SK-N-SH (cell line): ENCODE results near the gene RAPGEF4. TPM values are rescaled to one million over a fixed set of nuclear protein-coding genes. Genes with fewer than 3 reads are reported as not detected.

Experiments used
- CTCF ChIA-PET: fragments of 300-600, 350-600 bp; formaldehyde crosslinking; extraction: SDS; loops from one replicate; lab custom pipeline; 2021; lab: Yijun Ruan, JAX
- POLR2A ChIA-PET: fragments of 350-600 bp; sonication (Branson Sonifier 250); formaldehyde crosslinking; extraction: SDS; loops from one replicate; lab custom pipeline; 2020; ENCODE audit warnings: antibody characterized with exemption, inconsistent platforms; lab: Yijun Ruan, JAX
- DNase-seq: peaks from one replicate; pipeline ENCODE4 v3.0.0; 2012
- H2AFZ ChIP-seq: fragments of 200-600 bp; sonication (generic); 2 replicates; pipeline ENCODE4 v1.8.1; 2016; ENCODE audit warnings: antibody characterized with exemption, mild to moderate bottlenecking, low read depth
- H3F3A ChIP-seq: fragments of 200-600 bp; sonication (generic); replicated peaks from 2 replicates; pipeline ENCODE3; 2016; ENCODE audit warnings: antibody characterized with exemption, mild to moderate bottlenecking; ENCODE audit not compliant: insufficient read depth
- H3K27ac ChIP-seq, 2 experiments: fragments of 200-500 bp in 1 of 2; fragments of 200-600 bp in 1 of 2; sonication (Bioruptor generic) in 1 of 2; sonication (generic), shearing (Covaris generic) in 1 of 2; 2 replicates each; pipeline versions ENCODE4 v1.5.1 to v1.6.1; 2014 to 2016; ENCODE audit warnings: low read depth in 2 of 2, inconsistent platforms in 1 of 2, low read length in 1 of 2, mild to moderate bottlenecking in 1 of 2, mixed read lengths in 1 of 2
- H3K27me3 ChIP-seq: fragments of 200-600 bp; sonication (generic), shearing (Covaris generic); 2 replicates; pipeline ENCODE4 v1.6.1; 2016; ENCODE audit warnings: mixed run types; ENCODE audit not compliant: insufficient read depth
- H3K36me3 ChIP-seq, 2 experiments: fragments of 200-500 bp in 1 of 2; fragments of 200-600 bp in 1 of 2; sonication (Bioruptor generic) in 1 of 2; sonication (generic) in 1 of 2; replicated peaks in 1 of 2; 2 replicates each; pipeline versions ENCODE3 to v1.5.1; 2014 to 2016; ENCODE audit warnings: low read length in 1 of 2, mild to moderate bottlenecking in 1 of 2; ENCODE audit not compliant: insufficient read depth in 2 of 2, control insufficient read depth in 1 of 2
- H3K4me1 ChIP-seq, 2 experiments: fragments of 200-500 bp in 1 of 2; fragments of 200-600 bp in 1 of 2; sonication (Bioruptor generic) in 1 of 2; sonication (generic), shearing (Covaris generic) in 1 of 2; 2 replicates each; pipeline versions ENCODE4 v1.5.1 to v1.6.1; 2014 to 2016; ENCODE audit warnings: low read depth in 1 of 2, low read length in 1 of 2, mixed run types in 1 of 2; ENCODE audit not compliant: insufficient read depth in 2 of 2, control insufficient read depth in 1 of 2
- H3K4me2 ChIP-seq: fragments of 200-600 bp; sonication (generic), shearing (Covaris generic); 2 replicates; pipeline ENCODE4 v1.6.1; 2017; ENCODE audit warnings: mixed run types
- H3K4me3 ChIP-seq, 2 experiments: fragments of 200-500 bp in 1 of 2; fragments of 200-600 bp in 1 of 2; sonication (Bioruptor generic) in 1 of 2; sonication (generic), shearing (Covaris generic) in 1 of 2; 2 replicates each; pipeline versions ENCODE4 v1.5.1 to v1.8.1; 2014 to 2016; ENCODE audit warnings: low read depth in 2 of 2, inconsistent platforms in 1 of 2, low read length in 1 of 2, mild to moderate bottlenecking in 1 of 2, mixed read lengths in 1 of 2, moderate library complexity in 1 of 2
- H3K79me2 ChIP-seq: fragments of 200-600 bp; sonication (generic); 2 replicates; pipeline ENCODE4 v1.8.1; 2017; ENCODE audit warnings: mild to moderate bottlenecking; ENCODE audit not compliant: insufficient read depth
- H3K9ac ChIP-seq: fragments of 200-600 bp; sonication (generic); 2 replicates; pipeline ENCODE4 v1.6.1; 2017; ENCODE audit warnings: mixed run types
- H3K9me2 ChIP-seq: fragments of 200-600 bp; sonication (generic); 2 replicates; pipeline ENCODE4 v1.6.1; 2017; ENCODE audit warnings: mixed run types
- H3K9me3 ChIP-seq: fragments of 200-600 bp; sonication (generic); 2 replicates; pipeline ENCODE4 v1.6.1; 2017; ENCODE audit warnings: mixed run types, mild to moderate bottlenecking, moderate library complexity
- H4K20me1 ChIP-seq: fragments of 200-600 bp; sonication (generic); 2 replicates; pipeline ENCODE4 v1.6.1; 2017; ENCODE audit warnings: mild to moderate bottlenecking, mixed run types; ENCODE audit not compliant: insufficient read depth
- CHD2 ChIP-seq: fragments of 150-350 bp; IDR thresholded peaks from 2 replicates; pipeline ENCODE4 v1.6.1; 2018; ENCODE audit warnings: low read length; ENCODE audit not compliant: partially characterized antibody
- ELF1 ChIP-seq: IDR thresholded peaks from 2 replicates; pipeline ENCODE4 v1.4.0; 2012
- EP300 ChIP-seq, 2 experiments: IDR thresholded peaks; 2 replicates each; pipeline versions ENCODE4 v1.4.0 to v1.6.1; 2012; ENCODE audit warnings: borderline replicate concordance in 1 of 2, low read depth in 1 of 2, low read length in 1 of 2
- EZH2phosphoT487 ChIP-seq: fragments of 200-600 bp; sonication (generic); IDR thresholded peaks from 2 replicates; pipeline ENCODE4 v1.6.1; 2017; ENCODE audit warnings: low read depth, mixed run types, mild to moderate bottlenecking, antibody characterized with exemption, moderate library complexity, borderline replicate concordance
- FOSL2 ChIP-seq: IDR thresholded peaks from 2 replicates; pipeline ENCODE4 v1.4.0; 2012; ENCODE audit warnings: low read depth, mild to moderate bottlenecking, moderate library complexity, borderline replicate concordance
- FOXM1 ChIP-seq: IDR thresholded peaks from 2 replicates; pipeline ENCODE4 v1.4.0; 2012; ENCODE audit warnings: low read depth, mild to moderate bottlenecking
- GABPA ChIP-seq: IDR thresholded peaks from 2 replicates; pipeline ENCODE4 v1.4.0; 2012; ENCODE audit warnings: low read depth, mild to moderate bottlenecking
- GATA2 ChIP-seq: sonication (generic); formaldehyde crosslinking; IDR thresholded peaks from 2 replicates; pipeline ENCODE4 v1.5.0; 2020; ENCODE audit warnings: mild to moderate bottlenecking, missing genetic modification reagents
- MEF2A ChIP-seq: IDR thresholded peaks from 2 replicates; pipeline ENCODE4 v1.4.0; 2012; ENCODE audit warnings: low read depth, borderline replicate concordance
- MXI1 ChIP-seq: IDR thresholded peaks from 2 replicates; pipeline ENCODE4 v1.6.1; 2012; ENCODE audit warnings: mild to moderate bottlenecking, low read depth, low read length, improper control_type of control experiment
- NFIC ChIP-seq: IDR thresholded peaks from 2 replicates; pipeline ENCODE4 v1.4.0; 2012; ENCODE audit warnings: borderline replicate concordance
- NRF1 ChIP-seq: IDR thresholded peaks from 2 replicates; pipeline ENCODE4 v1.6.1; 2012; ENCODE audit warnings: low read depth, mild to moderate bottlenecking, low read length
- POLR2AphosphoS5 ChIP-seq: IDR thresholded peaks from 2 replicates; pipeline ENCODE4 v1.6.1; 2012; ENCODE audit warnings: low read depth, low read length
- RAD21 ChIP-seq: IDR thresholded peaks from 2 replicates; pipeline ENCODE4 v1.6.1; 2012; ENCODE audit warnings: mild to moderate bottlenecking, low read length
- RCOR1 ChIP-seq: fragments of 150-350 bp; IDR thresholded peaks from 2 replicates; pipeline ENCODE4 v1.6.1; 2017; ENCODE audit warnings: antibody characterized with exemption, low read length
- REST ChIP-seq: IDR thresholded peaks from 2 replicates; pipeline ENCODE4 v1.6.1; 2012; ENCODE audit warnings: mild to moderate bottlenecking, low read depth, low read length, moderate library complexity
- RFX5 ChIP-seq: IDR thresholded peaks from 2 replicates; pipeline ENCODE4 v1.6.1; 2012; ENCODE audit warnings: mild to moderate bottlenecking, improper control_type of control experiment, low read length
- RXRA ChIP-seq: IDR thresholded peaks from 2 replicates; pipeline ENCODE4 v1.4.0; 2012; ENCODE audit warnings: low read depth, mild to moderate bottlenecking, borderline replicate concordance
- SIN3A ChIP-seq: IDR thresholded peaks from 2 replicates; pipeline ENCODE4 v1.6.1; 2012; ENCODE audit warnings: low read depth, mild to moderate bottlenecking, low read length, moderate library complexity, borderline replicate concordance
- TAF1 ChIP-seq: IDR thresholded peaks from 2 replicates; pipeline ENCODE4 v1.6.1; 2012; ENCODE audit warnings: low read depth, mild to moderate bottlenecking, low read length, moderate library complexity, borderline replicate concordance
- TEAD4 ChIP-seq: IDR thresholded peaks from 2 replicates; pipeline ENCODE4 v1.4.0; 2012; ENCODE audit warnings: mild to moderate bottlenecking, borderline replicate concordance; ENCODE audit not compliant: insufficient read depth
- USF2 ChIP-seq: fragments of 150-350 bp; IDR thresholded peaks from 2 replicates; pipeline ENCODE4 v1.6.1; 2017; ENCODE audit warnings: antibody characterized with exemption, low read length, low read depth, borderline replicate concordance
- YY1 ChIP-seq: IDR thresholded peaks from 2 replicates; pipeline ENCODE4 v1.4.0; 2012; ENCODE audit warnings: low read depth, mild to moderate bottlenecking
- WGBS: methylation state at CpG from one replicate; pipeline ENCODE4 v1.1.6; 2017; ENCODE audit warnings: low lambda C conversion rate; 5-methylcytosine and 5-hydroxymethylcytosine counted together
- polyA plus RNA-seq, 3 experiments: library from polyadenylated mRNA; depleted of rRNA; stranded (reverse); fragments of >200 nt; gene quantifications; 2 replicates each; pipeline ENCODE4 v1.2.3, GENCODE V29; 2012
- TF ChIP-seq, protein P1 (sequence below): IDR thresholded peaks from 2 replicates; pipeline ENCODE4; 2012
- TF ChIP-seq, protein P2 (sequence below): IDR thresholded peaks from 2 replicates; pipeline ENCODE4 v1.4.0; 2012; ENCODE audit warnings: low read depth
- TF ChIP-seq, protein P3 (sequence below): fragments of 200-600 bp; sonication (generic); IDR thresholded peaks from 2 replicates; pipeline ENCODE4 v1.6.1; 2017; ENCODE audit warnings: antibody characterized with exemption, mild to moderate bottlenecking, moderate library complexity

RAPGEF4 gene
- polyA plus RNA-seq, 1 of the 3 experiments (the other 2 are of a cell fraction) = 0.30 TPM

GRCh38 chr2:172893671-172894070 is 158.0 kb downstream of the RAPGEF4 start:
- Histone ChIP-seq H3K27me3 (peaks cover 20% of the 10 kb centered on the region; the same call in 1 of the 2 replicates), H3K27ac (peak overlapping the region in 1 of 2 experiments; percentile 99; a peak in 2 of 4 replicates), H3K9ac (no peak overlapping the region), H3K36me3 (no peaks in the 10 kb centered on the region), H3F3A (no peaks in the 10 kb centered on the region), H4K20me1 (no peaks in the 10 kb centered on the region), H3K4me3 (no peak overlapping the region), H3K79me2 (no peaks in the 10 kb centered on the region), H3K9me2 (no peaks in the 10 kb centered on the region), H3K9me3 (no peaks in the 10 kb centered on the region), H3K4me1 (peaks cover 0 to 61% of the 10 kb centered on the region in 2 experiments; a peak in 2 of 4 replicates), H2AFZ (no peak overlapping the region), H3K4me2 (no peak overlapping the region)
- ChIA-PET CTCF (interaction anchor here (1.0 to 7.6 kb wide), 6 partner anchors 10 to 80 kb away, joined by 3 to 55 read pairs (median 6); no protein-coding TSS in a partner anchor), POLR2A (no interaction called here)
- peak; percentile 54 for DNase-seq
- 13% methylated on average over 2 of the region's 2 CpGs for WGBS
- no peak for TF ChIP-seq SIN3A
- TF ChIP-seq RFX5 = no peak
- TF ChIP-seq, protein P1, sequence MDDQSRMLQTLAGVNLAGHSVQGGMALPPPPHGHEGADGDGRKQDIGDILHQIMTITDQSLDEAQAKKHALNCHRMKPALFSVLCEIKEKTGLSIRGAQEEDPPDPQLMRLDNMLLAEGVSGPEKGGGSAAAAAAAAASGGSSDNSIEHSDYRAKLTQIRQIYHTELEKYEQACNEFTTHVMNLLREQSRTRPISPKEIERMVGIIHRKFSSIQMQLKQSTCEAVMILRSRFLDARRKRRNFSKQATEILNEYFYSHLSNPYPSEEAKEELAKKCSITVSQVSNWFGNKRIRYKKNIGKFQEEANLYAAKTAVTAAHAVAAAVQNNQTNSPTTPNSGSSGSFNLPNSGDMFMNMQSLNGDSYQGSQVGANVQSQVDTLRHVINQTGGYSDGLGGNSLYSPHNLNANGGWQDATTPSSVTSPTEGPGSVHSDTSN = no peak
- peak; percentile 52 for TF ChIP-seq CHD2
- TF ChIP-seq ELF1 = no peak
- peak; percentile 45; the same call in 1 of the 2 replicates for TF ChIP-seq GATA2 (CRISPR knock-in tag)
- TF ChIP-seq, protein P2, sequence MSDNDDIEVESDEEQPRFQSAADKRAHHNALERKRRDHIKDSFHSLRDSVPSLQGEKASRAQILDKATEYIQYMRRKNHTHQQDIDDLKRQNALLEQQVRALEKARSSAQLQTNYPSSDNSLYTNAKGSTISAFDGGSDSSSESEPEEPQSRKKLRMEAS = no peak
- no peak for TF ChIP-seq EZH2phosphoT487
- no peak for TF ChIP-seq FOXM1
- no peak for TF ChIP-seq USF2
- TF ChIP-seq TEAD4 = no peak
- no peak for TF ChIP-seq RXRA
- TF ChIP-seq RAD21 = peak; percentile 25; the same call in 1 of the 2 replicates
- TF ChIP-seq YY1 = no peak
- TF ChIP-seq REST = no peak
- TF ChIP-seq NRF1 = no peak
- TF ChIP-seq FOSL2 = no peak
- TF ChIP-seq NFIC = no peak
- TF ChIP-seq MEF2A = no peak
- TF ChIP-seq TAF1 = no peak
- TF ChIP-seq, protein P3, sequence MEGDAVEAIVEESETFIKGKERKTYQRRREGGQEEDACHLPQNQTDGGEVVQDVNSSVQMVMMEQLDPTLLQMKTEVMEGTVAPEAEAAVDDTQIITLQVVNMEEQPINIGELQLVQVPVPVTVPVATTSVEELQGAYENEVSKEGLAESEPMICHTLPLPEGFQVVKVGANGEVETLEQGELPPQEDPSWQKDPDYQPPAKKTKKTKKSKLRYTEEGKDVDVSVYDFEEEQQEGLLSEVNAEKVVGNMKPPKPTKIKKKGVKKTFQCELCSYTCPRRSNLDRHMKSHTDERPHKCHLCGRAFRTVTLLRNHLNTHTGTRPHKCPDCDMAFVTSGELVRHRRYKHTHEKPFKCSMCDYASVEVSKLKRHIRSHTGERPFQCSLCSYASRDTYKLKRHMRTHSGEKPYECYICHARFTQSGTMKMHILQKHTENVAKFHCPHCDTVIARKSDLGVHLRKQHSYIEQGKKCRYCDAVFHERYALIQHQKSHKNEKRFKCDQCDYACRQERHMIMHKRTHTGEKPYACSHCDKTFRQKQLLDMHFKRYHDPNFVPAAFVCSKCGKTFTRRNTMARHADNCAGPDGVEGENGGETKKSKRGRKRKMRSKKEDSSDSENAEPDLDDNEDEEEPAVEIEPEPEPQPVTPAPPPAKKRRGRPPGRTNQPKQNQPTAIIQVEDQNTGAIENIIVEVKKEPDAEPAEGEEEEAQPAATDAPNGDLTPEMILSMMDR = no peak
- no peak for TF ChIP-seq MXI1
- no peak for TF ChIP-seq POLR2AphosphoS5
- TF ChIP-seq GABPA = no peak
- peak; percentile 34; the same call in 1 of the 2 replicates for TF ChIP-seq RCOR1
- peak in 1 of 2 experiments; percentile 78; a peak in 2 of 4 replicates for TF ChIP-seq EP300 (IDR thresholded peaks at IDR 0.05; ENCODE audit: borderline replicate concordance in 1 of 2, low read depth in 1 of 2, low read length in 1 of 2)
